ENCODE results near the gene SPTLC2. TPM values are rescaled to one million over a fixed set of nuclear protein-coding genes. Genes with fewer than 3 reads are reported as not detected.

SPTLC2 gene
- total and polyA plus RNA-seq, 2 of the 13 experiments (the other 11 are each of a cell fraction or from before 2014, with no cell fraction given), result 17.4 to 17.5 TPM

DNA sequence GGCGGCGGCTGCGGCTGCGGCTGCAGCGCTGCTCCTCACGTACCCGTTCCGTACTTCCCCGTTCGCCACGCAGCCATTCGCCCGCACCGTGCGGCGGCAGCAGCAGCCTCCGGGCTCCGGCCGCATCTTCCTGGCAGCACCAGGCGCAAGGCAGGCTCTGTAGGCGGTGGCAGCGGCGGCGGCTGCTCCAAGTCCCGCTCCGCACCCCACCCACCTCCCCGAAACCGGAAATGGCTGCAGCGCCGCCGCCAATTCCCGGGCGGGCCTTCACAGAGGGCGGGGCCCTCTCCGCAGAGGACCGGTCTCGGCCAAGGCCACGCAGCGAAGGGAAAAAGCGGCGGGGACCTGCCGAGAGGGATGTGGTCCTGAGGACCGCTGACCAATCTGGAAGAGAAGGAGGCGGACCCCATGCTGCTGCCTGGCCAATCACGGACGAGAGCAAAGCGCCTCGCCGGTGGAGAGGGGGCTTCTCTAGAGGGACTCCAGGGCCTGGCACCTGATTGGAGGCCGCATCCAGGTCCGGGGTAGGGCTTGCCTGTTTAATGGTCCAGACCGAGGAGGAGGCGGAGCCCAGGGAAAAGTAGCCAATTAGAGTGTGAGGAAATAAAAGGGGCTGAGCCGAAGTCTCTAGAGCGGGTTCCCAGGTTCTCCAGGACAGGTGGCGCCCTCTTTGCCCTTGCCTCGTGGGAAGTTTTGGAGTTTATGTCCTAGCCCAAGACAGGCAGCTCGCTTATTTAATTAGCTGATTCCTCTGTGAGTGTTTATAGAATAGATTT, at the start of gene SPTLC2 (continued):
- TF ChIP-seq, protein P1, sequence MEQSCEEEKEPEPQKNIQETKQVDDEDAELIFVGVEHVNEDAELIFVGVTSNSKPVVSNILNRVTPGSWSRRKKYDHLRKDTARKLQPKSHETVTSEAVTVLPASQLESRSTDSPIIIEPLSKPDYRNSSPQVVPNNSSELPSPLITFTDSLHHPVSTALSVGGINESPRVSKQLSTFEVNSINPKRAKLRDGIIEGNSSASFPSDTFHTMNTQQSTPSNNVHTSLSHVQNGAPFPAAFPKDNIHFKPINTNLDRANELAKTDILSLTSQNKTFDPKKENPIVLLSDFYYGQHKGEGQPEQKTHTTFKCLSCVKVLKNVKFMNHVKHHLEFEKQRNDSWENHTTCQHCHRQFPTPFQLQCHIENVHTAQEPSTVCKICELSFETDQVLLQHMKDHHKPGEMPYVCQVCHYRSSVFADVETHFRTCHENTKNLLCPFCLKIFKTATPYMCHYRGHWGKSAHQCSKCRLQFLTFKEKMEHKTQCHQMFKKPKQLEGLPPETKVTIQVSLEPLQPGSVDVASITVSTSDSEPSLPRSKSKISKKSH (CRISPR knock-in tag; IDR thresholded peaks at IDR 0.05; ENCODE audit: borderline replicate concordance), result no peak
- peak; percentile 79 for TF ChIP-seq TAF1 (CRISPR knock-in tag; IDR thresholded peaks at IDR 0.05)
- TF ChIP-seq ZBED4 (CRISPR knock-in tag; IDR thresholded peaks at IDR 0.05; ENCODE audit: borderline replicate concordance), result peak; percentile 52; the same call in 1 of the 2 replicates
- TF ChIP-seq ZNF138 (CRISPR knock-in tag; IDR thresholded peaks at IDR 0.05; ENCODE audit: low read depth), result no peak
- no peak for TF ChIP-seq ZNF331 (CRISPR knock-in tag; IDR thresholded peaks at IDR 0.05)
- no peak for TF ChIP-seq ZNF24 (IDR thresholded peaks at IDR 0.05)
- no peak for TF ChIP-seq STAT5B (CRISPR knock-in tag; IDR thresholded peaks at IDR 0.05)
- TF ChIP-seq RFX3 (CRISPR knock-in tag; IDR thresholded peaks at IDR 0.05), result no peak
- no peak for TF ChIP-seq RCOR2 (CRISPR knock-in tag; IDR thresholded peaks at IDR 0.05)
- TF ChIP-seq, protein P2, sequence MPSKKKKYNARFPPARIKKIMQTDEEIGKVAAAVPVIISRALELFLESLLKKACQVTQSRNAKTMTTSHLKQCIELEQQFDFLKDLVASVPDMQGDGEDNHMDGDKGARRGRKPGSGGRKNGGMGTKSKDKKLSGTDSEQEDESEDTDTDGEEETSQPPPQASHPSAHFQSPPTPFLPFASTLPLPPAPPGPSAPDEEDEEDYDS (CRISPR knock-in tag; IDR thresholded peaks at IDR 0.05), result peak; percentile 84
- no peak; the same call in 1 of the 2 replicates for TF ChIP-seq RELA (CRISPR knock-in tag; IDR thresholded peaks at IDR 0.05)
- no peak; the same call in 1 of the 2 replicates for TF ChIP-seq MIER3 (CRISPR knock-in tag; IDR thresholded peaks at IDR 0.05; ENCODE audit: borderline replicate concordance)
- TF ChIP-seq SP4 (CRISPR knock-in tag; IDR thresholded peaks at IDR 0.05), result peak; percentile 93
- TF ChIP-seq ZNF878 (CRISPR knock-in tag; IDR thresholded peaks at IDR 0.05), result no peak
- TF ChIP-seq, protein P3, sequence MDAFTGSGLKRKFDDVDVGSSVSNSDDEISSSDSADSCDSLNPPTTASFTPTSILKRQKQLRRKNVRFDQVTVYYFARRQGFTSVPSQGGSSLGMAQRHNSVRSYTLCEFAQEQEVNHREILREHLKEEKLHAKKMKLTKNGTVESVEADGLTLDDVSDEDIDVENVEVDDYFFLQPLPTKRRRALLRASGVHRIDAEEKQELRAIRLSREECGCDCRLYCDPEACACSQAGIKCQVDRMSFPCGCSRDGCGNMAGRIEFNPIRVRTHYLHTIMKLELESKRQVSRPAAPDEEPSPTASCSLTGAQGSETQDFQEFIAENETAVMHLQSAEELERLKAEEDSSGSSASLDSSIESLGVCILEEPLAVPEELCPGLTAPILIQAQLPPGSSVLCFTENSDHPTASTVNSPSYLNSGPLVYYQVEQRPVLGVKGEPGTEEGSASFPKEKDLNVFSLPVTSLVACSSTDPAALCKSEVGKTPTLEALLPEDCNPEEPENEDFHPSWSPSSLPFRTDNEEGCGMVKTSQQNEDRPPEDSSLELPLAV (CRISPR knock-in tag; conservative IDR thresholded peaks at IDR 0.05; ENCODE audit: low read depth), result no peak
- 0 out of 2 replicates have a peak, but pooled peaks have one; percentile 33 for TF ChIP-seq ZNF543 (CRISPR knock-in tag; IDR thresholded peaks at IDR 0.05)
- no peak for TF ChIP-seq ZNF850 (CRISPR knock-in tag; conservative IDR thresholded peaks at IDR 0.05)
- no peak for TF ChIP-seq CERS6 (CRISPR knock-in tag; IDR thresholded peaks at IDR 0.05)
- TF ChIP-seq NFE2L2 (IDR thresholded peaks at IDR 0.05; ENCODE audit: low read length), result no peak
- TF ChIP-seq HOXA3 (CRISPR knock-in tag; IDR thresholded peaks at IDR 0.05), result peak; percentile 62; the same call in 1 of the 2 replicates
- TF ChIP-seq CC2D1A (CRISPR knock-in tag; IDR thresholded peaks at IDR 0.05), result no peak
